CD8-positive, alpha-beta memory T cell (primary cell): Measurements from ENCODE around the gene INPP5J. TPM values are rescaled to one million over a fixed set of nuclear protein-coding genes. Genes with fewer than 3 reads are reported as not detected.

ENCODE experiments used
- CTCF ChIA-PET: fragments of 350-600 bp; sonication (Branson Sonifier 250); formaldehyde crosslinking; loops from one replicate; lab custom pipeline; 2021; ENCODE audit warnings: antibody characterized with exemption; lab: Charles Lee
- POLR2A ChIA-PET: fragments of 350-600 bp; sonication (Branson Sonifier 250); formaldehyde crosslinking; loops from one replicate; lab custom pipeline; 2021; ENCODE audit warnings: antibody characterized with exemption; lab: Charles Lee
- DNase-seq, 5 donors: peaks; one replicate each; pipeline versions ENCODE4 v3.0.0 to v3.0.0-alpha.2; 2020 to 2022; ENCODE audit warnings: mixed read lengths in 1 of 5
- H3K27ac ChIP-seq: one replicate; pipeline ENCODE4 v1.7.0; 2013; ENCODE audit warnings: low read depth, mild to moderate bottlenecking, low read length, moderate library complexity
- H3K27me3 ChIP-seq: 2 replicates; pipeline ENCODE4 v1.7.0; 2013; ENCODE audit warnings: low read length, mild to moderate bottlenecking; ENCODE audit not compliant: insufficient read depth, poor library complexity, severe bottlenecking
- H3K36me3 ChIP-seq: 2 replicates; pipeline ENCODE4 v1.7.0; 2013; ENCODE audit warnings: mild to moderate bottlenecking, low read length, moderate library complexity; ENCODE audit not compliant: insufficient read depth
- H3K4me1 ChIP-seq: 2 replicates; pipeline ENCODE4 v1.7.0; 2013; ENCODE audit warnings: mild to moderate bottlenecking, low read length, moderate library complexity; ENCODE audit not compliant: insufficient read depth
- H3K4me3 ChIP-seq: 2 replicates; pipeline ENCODE4 v1.7.0; 2013; ENCODE audit warnings: mild to moderate bottlenecking, low read length
- H3K9me3 ChIP-seq: 2 replicates; pipeline ENCODE4 v1.7.0; 2013; ENCODE audit warnings: mild to moderate bottlenecking, low read length
- H3K27ac Mint-ChIP-seq, 8 donors: one replicate each; pipeline ENCODE4 v1.8.0; 2020 to 2021; ENCODE audit warnings: mixed read lengths in 8 of 8, mild to moderate bottlenecking in 6 of 8, inconsistent platforms in 3 of 8, moderate library complexity in 3 of 8
- H3K27me3 Mint-ChIP-seq, 2 donors: one replicate each; pipeline ENCODE4 v1.8.0; 2020 to 2021; ENCODE audit warnings: mixed read lengths in 2 of 2, mild to moderate bottlenecking in 1 of 2, moderate library complexity in 1 of 2
- H3K36me3 Mint-ChIP-seq, 3 donors: one replicate each; pipeline ENCODE4 v1.8.0; 2020 to 2021; ENCODE audit warnings: mixed read lengths in 3 of 3, inconsistent platforms in 1 of 3, mild to moderate bottlenecking in 1 of 3
- H3K4me1 Mint-ChIP-seq, 3 donors: one replicate each; pipeline ENCODE4 v1.8.0; 2020 to 2021; ENCODE audit warnings: mixed read lengths in 3 of 3, inconsistent platforms in 1 of 3, mild to moderate bottlenecking in 1 of 3
- H3K4me3 Mint-ChIP-seq, 7 donors: one replicate each; pipeline ENCODE4 v1.8.0; 2020 to 2021; ENCODE audit warnings: mixed read lengths in 7 of 7, mild to moderate bottlenecking in 6 of 7, moderate library complexity in 4 of 7, inconsistent platforms in 2 of 7
- H3K9me3 Mint-ChIP-seq, 5 donors: one replicate each; pipeline ENCODE4 v1.8.0; 2020 to 2022; ENCODE audit warnings: mixed read lengths in 5 of 5, mild to moderate bottlenecking in 3 of 5, moderate library complexity in 2 of 5, inconsistent platforms in 1 of 5
- polyA plus RNA-seq: library from polyadenylated mRNA; unstranded; fragments of 300-500 nt; fragmentation: Illumina TruSeq; gene quantifications from one replicate; pipeline ENCODE4 v1.2.3, GENCODE V29; 2021
- total RNA-seq, 2 experiments: library from RNA; stranded (reverse); gene quantifications; one replicate each; pipeline ENCODE4 v1.2.3, GENCODE V29; 2021

INPP5J gene
- total and polyA plus RNA-seq, 3 experiments from 2014 or later: 0.22 TPM; not detected in 2

DNA sequence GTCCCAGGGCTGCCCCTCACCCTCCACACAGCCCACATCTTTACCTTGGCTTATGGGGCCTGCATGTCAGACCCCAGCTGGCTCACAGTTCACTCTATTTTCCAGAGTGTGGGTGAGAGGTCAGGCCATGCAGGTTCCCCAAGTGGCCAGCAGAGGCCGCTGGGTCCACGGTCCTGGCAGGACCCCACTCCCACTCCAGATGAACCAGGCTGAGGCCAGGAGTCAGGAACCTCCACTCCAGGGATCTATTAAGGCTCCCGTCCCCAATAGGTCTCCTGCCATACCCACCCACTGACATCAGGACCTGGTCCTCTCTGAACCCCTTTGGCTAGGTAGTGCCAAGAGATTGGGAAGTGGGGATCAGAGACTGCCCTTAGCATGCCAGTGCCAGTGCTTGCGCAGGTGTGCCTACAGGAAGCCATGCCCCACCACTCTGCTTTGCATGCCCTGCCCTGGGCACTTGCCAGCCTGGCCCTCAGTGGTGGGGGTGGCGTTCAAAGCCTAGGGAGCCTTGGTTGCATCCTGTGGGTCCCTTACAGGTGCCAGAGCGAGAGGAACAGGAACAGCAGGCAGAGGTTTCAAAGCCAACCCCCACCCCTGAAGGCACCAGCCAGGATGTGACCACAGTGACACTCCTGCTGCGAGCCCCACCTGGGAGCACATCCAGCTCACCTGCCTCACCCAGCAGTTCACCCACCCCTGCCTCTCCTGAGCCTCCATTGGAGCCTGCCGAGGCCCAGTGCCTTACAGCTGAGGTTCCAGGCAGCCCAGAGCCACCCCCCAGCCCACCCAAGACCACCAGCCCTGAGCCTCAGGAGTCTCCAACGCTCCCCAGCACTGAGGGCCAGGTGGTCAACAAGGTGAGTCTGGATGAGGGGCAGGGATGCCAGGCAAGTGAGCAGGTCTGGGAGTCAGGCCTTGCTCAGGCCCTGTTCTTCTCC lies 33.3 kb upstream of the INPP5J start:
- Mint-ChIP-seq H3K4me1 (peaks cover under 1 to 3% (median 2%) of the 10 kb centered on the region in 3 donors), H3K4me3 (no peak overlapping the region)
- CTCF ChIA-PET: interaction anchor here (0.9 to 1.1 kb wide), 2 partner anchors 137 to 141 kb away, joined by 3 read pairs; no protein-coding TSS in a partner anchor

DNA sequence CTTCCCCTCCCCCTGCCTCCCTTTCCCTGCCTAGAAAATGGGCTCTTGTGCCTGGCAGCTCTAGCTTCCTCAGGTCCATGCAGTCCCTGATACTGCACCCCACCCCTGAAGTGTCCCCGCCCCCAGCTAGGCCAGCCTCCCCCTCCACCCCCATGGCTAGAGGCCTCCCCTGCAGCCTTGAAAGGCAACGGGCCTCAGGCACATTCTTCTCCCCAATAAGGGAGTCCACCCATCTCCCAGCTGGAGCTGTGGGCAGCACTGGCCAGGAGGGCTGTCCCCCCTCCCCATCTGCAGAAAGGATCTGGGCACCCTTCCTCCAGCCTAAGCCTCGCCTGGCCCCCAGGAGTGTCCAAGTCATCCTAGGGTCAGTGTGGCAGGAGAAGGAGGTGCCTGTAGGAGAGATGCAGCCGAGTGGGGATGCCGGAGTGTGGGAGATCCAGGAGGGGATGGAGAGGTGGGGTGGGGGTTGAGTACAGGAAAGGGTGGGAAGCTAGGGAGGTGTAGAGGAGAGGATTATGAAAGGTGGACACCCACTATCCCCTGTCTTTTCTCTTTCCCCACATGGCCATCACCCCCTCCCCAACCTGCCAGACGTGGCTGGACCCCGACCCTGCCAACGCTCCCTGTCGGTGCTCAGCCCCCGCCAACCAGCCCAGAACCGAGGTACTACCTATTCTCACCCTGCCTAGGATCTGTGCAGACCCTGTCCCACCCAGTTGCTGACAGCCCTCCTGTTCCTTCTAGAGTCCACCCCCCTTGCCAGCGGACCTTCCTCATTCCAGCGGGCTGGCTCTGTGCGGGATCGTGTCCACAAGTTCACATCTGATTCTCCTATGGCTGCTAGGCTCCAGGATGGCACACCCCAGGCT lies 32.3 kb upstream of the INPP5J start:
- H3K36me3 ChIP-seq: no peaks in the 10 kb centered on the region

More for the DNA sequence above, 33.3 kb upstream of the INPP5J start:
- Histone ChIP-seq H3K36me3 (no peaks in the 10 kb centered on the region), H3K9me3 (no peaks in the 10 kb centered on the region), H3K27ac (no peak overlapping the region), H3K4me3 (no peak overlapping the region), H3K4me1 (peaks cover under 1% of the 10 kb centered on the region), H3K27me3 (no peaks in the 10 kb centered on the region)
- H3K27ac Mint-ChIP-seq: peak overlapping the region in 1 of 8 donors; percentile 79
- H3K27me3 Mint-ChIP-seq: no peaks in the 10 kb centered on the region
- POLR2A ChIA-PET: no interaction called here
- no peaks in the 10 kb centered on the region for H3K36me3 Mint-ChIP-seq
- no peaks in the 10 kb centered on the region for H3K9me3 Mint-ChIP-seq
- peak in 3 of 5 donors; percentile 24 to 51 (median 25) for DNase-seq

GRCh38 chr22:31091106-31091975 lies 31.4 kb upstream of the INPP5J start:
- Mint-ChIP-seq H3K27me3 (no peaks in the 10 kb centered on the region), H3K27ac (no peak overlapping the region), H3K4me3 (no peak overlapping the region), H3K4me1 (no peaks in the 10 kb centered on the region), H3K36me3 (no peaks in the 10 kb centered on the region), H3K9me3 (no peaks in the 10 kb centered on the region)
- no peaks in the 10 kb centered on the region for H3K36me3 ChIP-seq
- peak in 1 of 5 donors; percentile 15 for DNase-seq
- H3K9me3 ChIP-seq: no peaks in the 10 kb centered on the region
- H3K27me3 ChIP-seq: no peaks in the 10 kb centered on the region
- H3K4me1 ChIP-seq: no peaks in the 10 kb centered on the region
- POLR2A ChIA-PET: no interaction called here
- no peak overlapping the region for H3K27ac ChIP-seq
- CTCF ChIA-PET: no interaction called here
- H3K4me3 ChIP-seq: no peak overlapping the region

More for the DNA sequence above, 32.3 kb upstream of the INPP5J start:
- peak in 1 of 5 donors; percentile 37 for DNase-seq
- no peak overlapping the region for H3K27ac ChIP-seq
- no peak overlapping the region for H3K4me3 ChIP-seq
- Mint-ChIP-seq H3K27ac (no peak overlapping the region), H3K36me3 (no peaks in the 10 kb centered on the region), H3K4me1 (no peaks in the 10 kb centered on the region), H3K27me3 (no peaks in the 10 kb centered on the region), H3K9me3 (no peaks in the 10 kb centered on the region), H3K4me3 (no peak overlapping the region)
- no peaks in the 10 kb centered on the region for H3K27me3 ChIP-seq
- H3K9me3 ChIP-seq: no peaks in the 10 kb centered on the region
- ChIA-PET CTCF (interaction anchor here (0.9 to 1.1 kb wide), 2 partner anchors 136 to 140 kb away, joined by 3 read pairs; no protein-coding TSS in a partner anchor), POLR2A (no interaction called here)
- no peaks in the 10 kb centered on the region for H3K4me1 ChIP-seq

DNA sequence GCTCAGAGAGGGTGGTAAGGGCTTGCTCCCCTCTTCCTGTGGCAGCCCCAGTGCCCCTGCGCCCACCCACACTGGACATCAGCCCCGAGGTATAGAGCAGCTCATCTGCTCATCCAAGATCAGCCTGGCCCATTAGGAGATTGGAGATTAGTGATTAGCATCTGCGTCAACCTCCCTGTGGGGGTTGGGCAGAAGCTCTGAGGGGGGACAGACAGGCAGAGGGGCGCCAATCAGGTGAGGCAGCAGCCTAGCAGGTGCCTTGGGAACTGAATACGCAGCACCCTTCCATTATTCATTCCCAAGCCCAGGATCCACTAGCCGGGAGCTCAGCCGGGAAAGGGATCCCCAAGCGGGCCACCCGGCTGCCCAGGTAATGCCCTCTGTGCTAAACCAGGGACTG lies 30.6 kb upstream of the INPP5J start:
- POLR2A ChIA-PET: no interaction called here
- Mint-ChIP-seq H3K4me1 (no peaks in the 10 kb centered on the region), H3K27me3 (no peaks in the 10 kb centered on the region), H3K27ac (no peak overlapping the region), H3K36me3 (no peaks in the 10 kb centered on the region), H3K4me3 (no peak overlapping the region), H3K9me3 (no peaks in the 10 kb centered on the region)
- no peak overlapping the region for H3K27ac ChIP-seq
- CTCF ChIA-PET: no interaction called here
- no peaks in the 10 kb centered on the region for H3K36me3 ChIP-seq
- DNase-seq: peak in 1 of 5 donors; percentile 0
- no peak overlapping the region for H3K4me3 ChIP-seq
- H3K27me3 ChIP-seq: no peaks in the 10 kb centered on the region
- H3K9me3 ChIP-seq: no peaks in the 10 kb centered on the region
- no peaks in the 10 kb centered on the region for H3K4me1 ChIP-seq

DNA sequence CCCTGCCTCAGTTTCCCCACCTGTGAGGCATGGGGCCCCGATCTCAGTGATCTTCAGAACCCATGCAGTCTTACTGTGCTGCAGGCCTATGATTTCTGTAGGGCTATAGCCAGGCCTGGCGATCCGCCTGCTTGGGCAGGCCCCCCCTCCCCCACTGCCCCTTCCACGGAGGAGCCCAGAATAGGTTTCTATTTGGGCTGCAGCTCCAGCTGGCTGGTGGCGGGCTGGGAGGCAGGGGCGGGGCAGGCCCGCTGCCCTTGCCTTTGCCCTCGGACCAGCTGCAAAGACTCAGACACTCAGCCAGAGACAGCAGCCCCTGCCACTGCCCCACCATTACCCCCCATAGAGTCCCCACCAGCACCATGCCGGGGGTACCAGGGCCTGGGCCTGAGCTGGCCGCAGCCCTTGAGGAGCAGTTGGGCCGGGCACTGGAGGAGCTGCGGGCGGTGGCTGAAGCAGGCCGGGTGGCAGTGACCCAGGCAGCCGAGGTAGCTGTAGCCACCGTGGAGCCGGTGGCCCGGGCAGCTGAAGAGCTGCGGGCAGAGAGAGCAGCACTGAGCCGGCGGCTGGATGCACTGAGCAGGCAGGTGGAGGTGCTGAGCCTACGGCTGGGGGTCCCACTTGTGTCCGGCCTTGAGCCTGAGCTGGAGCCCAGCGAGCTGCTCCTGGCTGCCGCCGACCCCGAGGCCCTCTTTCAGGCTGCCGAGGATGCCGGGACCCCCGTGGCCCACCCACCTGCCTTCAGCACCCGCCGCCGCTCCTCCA lies 29.5 kb upstream of the INPP5J start:
- ChIA-PET CTCF (interaction anchor here (1.4 to 1.5 kb wide), 2 partner anchors 8 to 10 kb away, joined by 3 to 4 read pairs; no protein-coding TSS in a partner anchor), POLR2A (no interaction called here)
- Histone ChIP-seq H3K36me3 (no peaks in the 10 kb centered on the region), H3K4me3 (no peak overlapping the region), H3K27me3 (no peaks in the 10 kb centered on the region), H3K4me1 (no peaks in the 10 kb centered on the region), H3K27ac (no peak overlapping the region), H3K9me3 (no peaks in the 10 kb centered on the region)
- no peaks in the 10 kb centered on the region for H3K4me1 Mint-ChIP-seq
- H3K4me3 Mint-ChIP-seq: no peak overlapping the region
- no peaks in the 10 kb centered on the region for H3K27me3 Mint-ChIP-seq
- no peaks in the 10 kb centered on the region for H3K9me3 Mint-ChIP-seq
- H3K27ac Mint-ChIP-seq: no peak overlapping the region
- DNase-seq: peak in 1 of 5 donors; percentile 31
- H3K36me3 Mint-ChIP-seq: no peaks in the 10 kb centered on the region

GRCh38 chr22:31094021-31094551 lies 28.7 kb upstream of the INPP5J start:
- ChIA-PET CTCF (interaction anchor here (1.4 to 1.5 kb wide), 2 partner anchors 9 kb away, joined by 3 to 4 read pairs; no protein-coding TSS in a partner anchor), POLR2A (interaction anchor here (1.0 kb wide), 1 partner anchor 13 kb away, joined by 8 read pairs; the partner anchor contains the start of gene SELENOM)
- peak overlapping the region in 1 of 8 donors; percentile 4 for H3K27ac Mint-ChIP-seq
- no peaks in the 10 kb centered on the region for H3K27me3 Mint-ChIP-seq
- no peak overlapping the region for H3K4me3 Mint-ChIP-seq
- H3K4me1 Mint-ChIP-seq: no peaks in the 10 kb centered on the region
- H3K4me1 ChIP-seq: no peaks in the 10 kb centered on the region
- no peaks in the 10 kb centered on the region for H3K36me3 Mint-ChIP-seq
- no peak for DNase-seq
- no peaks in the 10 kb centered on the region for H3K9me3 ChIP-seq
- H3K27me3 ChIP-seq: no peaks in the 10 kb centered on the region
- H3K36me3 ChIP-seq: no peaks in the 10 kb centered on the region
- H3K27ac ChIP-seq: no peak overlapping the region
- no peaks in the 10 kb centered on the region for H3K9me3 Mint-ChIP-seq
- H3K4me3 ChIP-seq: no peak overlapping the region
